SK-N-SH treated with all-trans-retinoic acid at 6 μM for 48 hours (cell line): Measurements from ENCODE around the gene PHACTR3.

Experiments
- CSRNP3 ChIP-seq: fragments of 250-450 bp; sonication (Bioruptor Pico); IDR thresholded peaks from 2 replicates; pipeline ENCODE4 v1.5.1; 2021; ENCODE audit warnings: mild to moderate bottlenecking, moderate library complexity
- ISL1 ChIP-seq: fragments of 250-450 bp; sonication (Bioruptor Pico); IDR thresholded peaks from 2 replicates; pipeline ENCODE4 v2.1.2; 2022; ENCODE audit warnings: mild to moderate bottlenecking, moderate library complexity
- PATZ1 ChIP-seq: fragments of 250-450 bp; sonication (Bioruptor Pico); IDR thresholded peaks from 2 replicates; pipeline ENCODE4 v1.8.0; 2020; ENCODE audit warnings: mild to moderate bottlenecking, moderate library complexity, borderline replicate concordance
- RARB ChIP-seq: fragments of 250-450 bp; sonication (Bioruptor Pico); IDR thresholded peaks from 2 replicates; pipeline ENCODE4 v1.8.0; 2021; ENCODE audit warnings: mild to moderate bottlenecking, moderate library complexity
- TCF4 ChIP-seq: fragments of 250-450 bp; sonication (Bioruptor Pico); IDR thresholded peaks from 2 replicates; pipeline ENCODE4 v1.8.0; 2021; ENCODE audit warnings: mild to moderate bottlenecking, moderate library complexity, borderline replicate concordance
- TSHZ2 ChIP-seq: fragments of 250-450 bp; sonication (Bioruptor Pico); IDR thresholded peaks from 2 replicates; pipeline ENCODE4 v1.5.0; 2020; ENCODE audit warnings: mild to moderate bottlenecking, moderate library complexity
- ZC3H10 ChIP-seq: fragments of 250-450 bp; sonication (Bioruptor Pico); IDR thresholded peaks from 2 replicates; pipeline ENCODE4 v1.5.1; 2021; ENCODE audit warnings: mild to moderate bottlenecking, moderate library complexity
- ZFP3 ChIP-seq: fragments of 250-450 bp; sonication (Bioruptor Pico); IDR thresholded peaks from 2 replicates; pipeline ENCODE4 v1.5.0; 2020; ENCODE audit warnings: mild to moderate bottlenecking, moderate library complexity

GRCh38 chr20:59735486-59735885 is 131.1 kb downstream of the PHACTR3 start:
- TF ChIP-seq ZC3H10 (no peak), TCF4 (CRISPR knock-in tag) (no peak), RARB (CRISPR knock-in tag) (no peak), ISL1 (no peak), CSRNP3 (CRISPR knock-in tag) (no peak), PATZ1 (CRISPR knock-in tag) (no peak), ZFP3 (CRISPR knock-in tag) (no peak), TSHZ2 (CRISPR knock-in tag) (no peak)
